Measurements from ENCODE around the gene PBLD.

PBLD gene

GRCh38 chr10:68237173-68237572 lies 95.6 kb downstream of the PBLD start:
- no peak overlapping the region for H3K4me2 ChIP-seq (ENCODE audit: low read length)
- no peaks in the 10 kb centered on the region for H3K36me3 ChIP-seq (ENCODE audit: control insufficient read depth in 1 of 2, insufficient read depth in 2 of 2, low read length in 2 of 2)
- H3K27me3 ChIP-seq (ENCODE audit: insufficient read depth, low read length): no peaks in the 10 kb centered on the region
- no peak overlapping the region for H2AK5ac ChIP-seq (ENCODE audit: low read length)
- H3K14ac ChIP-seq (ENCODE audit: low read length): no peak overlapping the region
- H2BK12ac ChIP-seq (ENCODE audit: low read length): no peak overlapping the region
- H3K23ac ChIP-seq (ENCODE audit: low read length): no peak overlapping the region
- no peak overlapping the region for H3K4me3 ChIP-seq (ENCODE audit: low read depth, low read length)
- H4K12ac ChIP-seq (ENCODE audit: low read depth, low read length): no peak overlapping the region
- no peak overlapping the region for H2BK120ac ChIP-seq (ENCODE audit: insufficient read depth, low read length, poor library complexity)
- no peak overlapping the region for H3K27ac ChIP-seq (ENCODE audit: low read depth, low read length)
- no peaks in the 10 kb centered on the region for H3K4me1 ChIP-seq (ENCODE audit: control insufficient read depth in 1 of 2, insufficient read depth in 2 of 2, low read length in 2 of 2)
- no peak overlapping the region for H3K9ac ChIP-seq (ENCODE audit: low read length)
- H4K91ac ChIP-seq (ENCODE audit: low read depth, low read length): no peak overlapping the region
- no peaks in the 10 kb centered on the region for H3K9me3 ChIP-seq (ENCODE audit: insufficient read depth, low read depth, low read length)
- no peak for DNase-seq
- H3K4ac ChIP-seq (ENCODE audit: low read depth, low read length): no peak overlapping the region
- no peak overlapping the region for H2BK5ac ChIP-seq (ENCODE audit: low read depth, low read length, poor library complexity)
- H3K79me1 ChIP-seq (ENCODE audit: low read length): no peaks in the 10 kb centered on the region
- H3K18ac ChIP-seq (ENCODE audit: low read length): no peak overlapping the region
- H2AFZ ChIP-seq (ENCODE audit: insufficient read depth, low read length, poor library complexity): no peak overlapping the region
- H3K79me2 ChIP-seq (ENCODE audit: control insufficient read depth, insufficient read depth, low read length, poor library complexity): no peaks in the 10 kb centered on the region
- no peak overlapping the region for H4K8ac ChIP-seq (ENCODE audit: low read depth, low read length)
- no CpG with 5 or more reads among the region's 3 CpGs for WGBS (ENCODE audit: extremely low coverage, insufficient coverage, insufficient read length)

DNA sequence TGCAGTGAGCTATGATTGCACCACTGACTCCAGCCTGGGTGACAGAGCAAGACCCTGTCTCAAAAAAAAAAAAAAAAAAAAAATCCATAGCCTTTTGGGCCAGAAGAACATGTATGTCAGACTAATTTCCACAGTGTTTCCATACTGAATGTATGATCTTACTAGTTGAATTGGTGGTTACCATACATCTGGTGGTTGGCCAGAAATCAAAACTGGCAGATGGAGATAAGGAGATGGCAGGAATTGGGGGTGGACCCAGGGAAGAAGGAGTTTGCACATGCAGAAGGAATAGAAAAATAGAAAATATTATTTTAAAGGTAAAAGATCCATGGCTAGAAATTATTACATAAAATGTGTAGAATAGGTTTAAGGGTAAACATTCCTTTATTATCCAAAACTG lies 97.1 kb downstream of the PBLD start:
- Histone ChIP-seq H2AK5ac (ENCODE audit: low read length) (no peak overlapping the region), H4K8ac (ENCODE audit: low read depth, low read length) (no peak overlapping the region), H3K4me2 (ENCODE audit: low read length) (no peak overlapping the region), H3K23ac (ENCODE audit: low read length) (no peak overlapping the region), H3K4me1 (ENCODE audit: control insufficient read depth in 1 of 2, insufficient read depth in 2 of 2, low read length in 2 of 2) (peaks cover 0 to 3% of the 10 kb centered on the region in 2 experiments), H3K9me3 (ENCODE audit: insufficient read depth, low read depth, low read length) (no peaks in the 10 kb centered on the region), H4K12ac (ENCODE audit: low read depth, low read length) (no peak overlapping the region), H4K91ac (ENCODE audit: low read depth, low read length) (no peak overlapping the region), H2BK5ac (ENCODE audit: low read depth, low read length, poor library complexity) (no peak overlapping the region), H3K27ac (ENCODE audit: low read depth, low read length) (no peak overlapping the region), H2BK12ac (ENCODE audit: low read length) (no peak overlapping the region), H2BK120ac (ENCODE audit: insufficient read depth, low read length, poor library complexity) (no peak overlapping the region), H3K4me3 (ENCODE audit: low read depth, low read length) (no peak overlapping the region), H3K79me1 (ENCODE audit: low read length) (peaks cover 2% of the 10 kb centered on the region), H3K18ac (ENCODE audit: low read length) (no peak overlapping the region), H2AFZ (ENCODE audit: insufficient read depth, low read length, poor library complexity) (no peak overlapping the region), H3K36me3 (ENCODE audit: control insufficient read depth in 1 of 2, insufficient read depth in 2 of 2, low read length in 2 of 2) (no peaks in the 10 kb centered on the region), H3K79me2 (ENCODE audit: control insufficient read depth, insufficient read depth, low read length, poor library complexity) (peaks cover 2% of the 10 kb centered on the region), H3K9ac (ENCODE audit: low read length) (no peak overlapping the region), H3K27me3 (ENCODE audit: insufficient read depth, low read length) (no peaks in the 10 kb centered on the region), H3K4ac (ENCODE audit: low read depth, low read length) (no peak overlapping the region), H3K14ac (ENCODE audit: low read length) (no peak overlapping the region)
- no peak for DNase-seq

- Histone ChIP-seq H2AFZ (ENCODE audit: insufficient read depth, low read length, poor library complexity) (no peak overlapping the region), H3K23ac (ENCODE audit: low read length) (no peak overlapping the region), H3K4me3 (ENCODE audit: low read depth, low read length) (no peak overlapping the region), H2BK5ac (ENCODE audit: low read depth, low read length, poor library complexity) (no peak overlapping the region), H2AK5ac (ENCODE audit: low read length) (no peak overlapping the region), H3K18ac (ENCODE audit: low read length) (no peak overlapping the region), H3K36me3 (ENCODE audit: control insufficient read depth in 1 of 2, insufficient read depth in 2 of 2, low read length in 2 of 2) (no peaks in the 10 kb centered on the region), H3K4me1 (ENCODE audit: control insufficient read depth in 1 of 2, insufficient read depth in 2 of 2, low read length in 2 of 2) (peaks cover 0 to 3% of the 10 kb centered on the region in 2 experiments), H3K14ac (ENCODE audit: low read length) (no peak overlapping the region), H4K12ac (ENCODE audit: low read depth, low read length) (no peak overlapping the region), H4K8ac (ENCODE audit: low read depth, low read length) (no peak overlapping the region), H3K9me3 (ENCODE audit: insufficient read depth, low read depth, low read length) (no peaks in the 10 kb centered on the region), H3K27me3 (ENCODE audit: insufficient read depth, low read length) (no peaks in the 10 kb centered on the region), H3K4ac (ENCODE audit: low read depth, low read length) (no peak overlapping the region), H2BK120ac (ENCODE audit: insufficient read depth, low read length, poor library complexity) (no peak overlapping the region), H3K4me2 (ENCODE audit: low read length) (no peak overlapping the region), H3K79me2 (ENCODE audit: control insufficient read depth, insufficient read depth, low read length, poor library complexity) (peaks cover 2% of the 10 kb centered on the region), H4K91ac (ENCODE audit: low read depth, low read length) (no peak overlapping the region), H3K79me1 (ENCODE audit: low read length) (peaks cover 2% of the 10 kb centered on the region), H3K9ac (ENCODE audit: low read length) (no peak overlapping the region), H2BK12ac (ENCODE audit: low read length) (no peak overlapping the region), H3K27ac (ENCODE audit: low read depth, low read length) (no peak overlapping the region)
- no CpG with 5 or more reads among the region's 2 CpGs for WGBS (ENCODE audit: extremely low coverage, insufficient coverage, insufficient read length)
- peak; percentile 60 to 80 for DNase-seq
Measured at GRCh38 chr10:68235111-68235510, 97.6 kb downstream of the PBLD start.

DNA sequence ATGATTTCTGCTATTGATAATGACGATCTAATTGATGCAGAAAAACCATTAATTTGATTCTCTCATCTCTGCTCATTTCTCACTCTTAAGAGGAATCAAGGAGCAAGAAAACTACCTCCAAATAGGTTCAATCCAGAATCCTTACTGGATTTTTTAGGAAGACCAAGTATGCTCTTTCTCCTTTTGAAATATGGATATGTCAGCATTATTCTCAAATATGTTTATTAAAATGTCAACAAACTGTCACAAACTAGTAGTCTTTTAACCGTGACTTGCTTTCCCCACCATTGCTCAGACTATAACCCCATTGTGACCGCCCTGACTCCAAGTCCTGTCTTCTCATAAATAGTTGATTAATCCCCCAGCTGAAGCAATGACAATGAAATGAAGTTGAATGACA lies 99.7 kb downstream of the PBLD start:
- Histone ChIP-seq H3K27ac (ENCODE audit: low read depth, low read length) (no peak overlapping the region), H2BK5ac (ENCODE audit: low read depth, low read length, poor library complexity) (no peak overlapping the region), H3K79me1 (ENCODE audit: low read length) (peaks cover 2% of the 10 kb centered on the region), H2BK12ac (ENCODE audit: low read length) (no peak overlapping the region), H4K12ac (ENCODE audit: low read depth, low read length) (no peak overlapping the region), H4K91ac (ENCODE audit: low read depth, low read length) (no peak overlapping the region), H3K9me3 (ENCODE audit: insufficient read depth, low read depth, low read length) (no peaks in the 10 kb centered on the region), H3K14ac (ENCODE audit: low read length) (no peak overlapping the region), H3K79me2 (ENCODE audit: control insufficient read depth, insufficient read depth, low read length, poor library complexity) (peaks cover 2% of the 10 kb centered on the region), H3K9ac (ENCODE audit: low read length) (no peak overlapping the region), H3K4me2 (ENCODE audit: low read length) (no peak overlapping the region), H3K23ac (ENCODE audit: low read length) (no peak overlapping the region), H2AFZ (ENCODE audit: insufficient read depth, low read length, poor library complexity) (no peak overlapping the region), H3K36me3 (ENCODE audit: control insufficient read depth in 1 of 2, insufficient read depth in 2 of 2, low read length in 2 of 2) (no peaks in the 10 kb centered on the region), H3K4me1 (ENCODE audit: control insufficient read depth in 1 of 2, insufficient read depth in 2 of 2, low read length in 2 of 2) (peaks cover 0 to 3% of the 10 kb centered on the region in 2 experiments), H2AK5ac (ENCODE audit: low read length) (no peak overlapping the region), H3K4me3 (ENCODE audit: low read depth, low read length) (no peak overlapping the region), H3K4ac (ENCODE audit: low read depth, low read length) (no peak overlapping the region), H2BK120ac (ENCODE audit: insufficient read depth, low read length, poor library complexity) (no peak overlapping the region), H4K8ac (ENCODE audit: low read depth, low read length) (no peak overlapping the region), H3K18ac (ENCODE audit: low read length) (no peak overlapping the region), H3K27me3 (ENCODE audit: insufficient read depth, low read length) (no peaks in the 10 kb centered on the region)
- WGBS (ENCODE audit: extremely low coverage, insufficient coverage, insufficient read length): no CpG with 5 or more reads among the region's 3 CpGs
- no peak for DNase-seq
